ENCODE data around the gene OGDH. TPM values are rescaled to one million over a fixed set of nuclear protein-coding genes. Genes with fewer than 3 reads are reported as not detected.
"Not testable (repeated sequence)": the region's sequence is repeated elsewhere in the genome, so short reads cannot be mapped to it uniquely, and the experiment has no call there.

OGDH gene
- total RNA-seq, 1 donor from 2014 or later: 70.4 TPM

GRCh38 chr7:44698046-44698580, 91.7 kb downstream of the OGDH start:
- no peak for DNase-seq (ENCODE audit: extremely low read depth, low read depth, low spot score)

GRCh38 chr7:44699598-44699997, 93.2 kb downstream of the OGDH start:
- DNase-seq (ENCODE audit: extremely low read depth, low read depth, low spot score): not testable (repeated sequence)

- DNase-seq (ENCODE audit: extremely low read depth, low read depth, low spot score): no peak
Observed at GRCh38 chr7:44700322-44700721, 93.9 kb downstream of the OGDH start.

- DNase-seq (ENCODE audit: extremely low read depth, low read depth, low spot score): not testable (repeated sequence)
Observed at GRCh38 chr7:44703391-44703790, 97.0 kb downstream of the OGDH start.

GRCh38 chr7:44703921-44704320, 97.5 kb downstream of the OGDH start:
- DNase-seq (ENCODE audit: extremely low read depth, low read depth, low spot score): no peak

- DNase-seq (ENCODE audit: extremely low read depth, low read depth, low spot score): no peak
Observed at GRCh38 chr7:44705434-44705833, 99.0 kb downstream of the OGDH start.

- DNase-seq (ENCODE audit: extremely low read depth, low read depth, low spot score): no peak
Observed at GRCh38 chr7:44706788-44707557, 100.5 kb downstream of the OGDH start.

GRCh38 chr7:44707558-44708230, 101.3 kb downstream of the OGDH start:
- no peak for DNase-seq (ENCODE audit: extremely low read depth, low read depth, low spot score)

GRCh38 chr7:44709011-44709915, 102.8 kb downstream of the OGDH start:
- DNase-seq (ENCODE audit: extremely low read depth, low read depth, low spot score): no peak

GRCh38 chr7:44709945-44710596, 103.6 kb downstream of the OGDH start:
- no peak for DNase-seq (ENCODE audit: extremely low read depth, low read depth, low spot score)

- no peak for DNase-seq (ENCODE audit: extremely low read depth, low read depth, low spot score)
Observed at GRCh38 chr7:44711528-44711927, 105.1 kb downstream of the OGDH start.

GRCh38 chr7:44712012-44712411, 105.6 kb downstream of the OGDH start:
- DNase-seq (ENCODE audit: extremely low read depth, low read depth, low spot score): no peak

GRCh38 chr7:44713141-44713540, 106.7 kb downstream of the OGDH start:
- no peak for DNase-seq (ENCODE audit: extremely low read depth, low read depth, low spot score)

GRCh38 chr7:44713680-44714335, 107.4 kb downstream of the OGDH start:
- no peak for DNase-seq (ENCODE audit: extremely low read depth, low read depth, low spot score)

GRCh38 chr7:44716205-44716604, 109.8 kb downstream of the OGDH start:
- DNase-seq (ENCODE audit: extremely low read depth, low read depth, low spot score): no peak

GRCh38 chr7:44720301-44720700, 113.9 kb downstream of the OGDH start:
- DNase-seq (ENCODE audit: extremely low read depth, low read depth, low spot score): no peak

GRCh38 chr7:44724276-44724675, 117.8 kb downstream of the OGDH start:
- no peak for DNase-seq (ENCODE audit: extremely low read depth, low read depth, low spot score)

GRCh38 chr7:44726250-44726649, 119.8 kb downstream of the OGDH start:
- not testable (repeated sequence) for DNase-seq (ENCODE audit: extremely low read depth, low read depth, low spot score)

GRCh38 chr7:44727158-44727936, 120.9 kb downstream of the OGDH start:
- peak; percentile 45 for DNase-seq (ENCODE audit: extremely low read depth, low read depth, low spot score)

Measured in glomerular endothelial cell (primary cell).